Body of pancreas (tissue), 4 donors: Measurements from ENCODE around the gene OR5K4. TPM values are rescaled to one million over a fixed set of nuclear protein-coding genes. Genes with fewer than 3 reads are reported as not detected.

Experiments used
- ATAC-seq: fragments of 150-250 bp; one replicate; pipeline ENCODE4 v1.9.1; 2016
- DNase-seq, 4 donors: peaks; one replicate each; pipeline ENCODE4 v3.0.0-alpha.2; 2019
- H3K27ac ChIP-seq, 4 donors: fragments of 200-600 bp; sonication (generic); 1 replicate in 3 of 4; 2 replicates in 1 of 4; pipeline versions ENCODE4 v1.5.1 to v1.6.1; 2016 to 2019; ENCODE audit warnings: mild to moderate bottlenecking in 1 of 4, mixed read lengths in 1 of 4, moderate library complexity in 1 of 4
- H3K27me3 ChIP-seq, 2 donors: fragments of 200-600 bp; sonication (generic); one replicate each; pipeline ENCODE4 v1.6.0; 2016; ENCODE audit warnings: mild to moderate bottlenecking in 1 of 2
- H3K36me3 ChIP-seq, 2 donors: fragments of 200-600 bp; sonication (generic); replicated peaks in 1 of 2; 2 replicates each; pipeline ENCODE4 v1.5.1; 2016; ENCODE audit warnings: low read depth in 2 of 2; ENCODE audit not compliant: insufficient read depth in 1 of 2
- H3K4me1 ChIP-seq: fragments of 200-600 bp; sonication (generic); one replicate; pipeline ENCODE4 v1.6.0; 2016
- H3K4me3 ChIP-seq, 2 donors: fragments of 200-600 bp; sonication (generic); 1 replicate in 1 of 2; 2 replicates in 1 of 2; pipeline ENCODE4 v1.5.1; 2016 to 2019
- H3K9me3 ChIP-seq, 3 donors: fragments of 200-600 bp; sonication (generic); 1 replicate in 2 of 3; 2 replicates in 1 of 3; pipeline ENCODE4 v1.5.1; 2016
- POLR2A ChIP-seq, 3 donors: fragments of 450-650 bp; IDR thresholded peaks; one replicate each; pipeline ENCODE4 v1.6.1; 2016; ENCODE audit warnings: antibody characterized with exemption in 3 of 3, mild to moderate bottlenecking in 2 of 3
- WGBS, 2 donors: methylation state at CpG; one replicate each; pipeline ENCODE4 v1.1.5; 2017; 5-methylcytosine and 5-hydroxymethylcytosine counted together
- intact Hi-C: fragments of 100-400 bp; cut with DNase I; formaldehyde crosslinking; loops from one replicate; pipeline ENCODE4 v1.15.1; 2023
- total RNA-seq, 2 donors: library from RNA; depleted of rRNA; stranded (reverse); fragments of >200 nt; gene quantifications; one replicate each; pipeline ENCODE4 v1.1.0, GENCODE V29; 2016
- TF ChIP-seq, protein P1 (sequence below), 7 experiments: fragments of 450-650 bp in 4 of 7; fragments of 200-600 bp in 3 of 7; sonication (generic) in 3 of 7; IDR thresholded peaks; one replicate each; pipeline ENCODE4 v1.5.1; 2016 to 2019; ENCODE audit warnings: antibody characterized with exemption in 7 of 7

Gene OR5K4
- total RNA-seq, 2 donors from 2014 or later, result not detected

DNA sequence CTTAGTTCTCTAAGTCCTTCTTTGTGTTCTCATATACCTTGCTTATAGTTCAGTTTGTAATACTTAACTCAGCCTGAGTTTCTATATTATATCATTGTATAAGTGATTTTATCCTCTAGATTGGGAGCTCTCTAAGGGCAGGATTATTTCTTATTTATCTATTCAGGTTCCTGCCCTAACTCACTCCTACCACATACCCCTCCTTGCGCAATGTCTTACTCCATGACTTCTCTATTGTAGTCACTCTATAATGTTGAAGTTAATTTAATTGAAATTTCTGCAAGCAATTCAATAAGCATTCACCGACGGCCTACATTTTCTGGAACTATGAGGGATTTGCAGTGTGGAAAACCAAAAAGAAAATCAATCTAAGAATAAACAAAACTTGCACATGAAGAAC lies 3.6 kb upstream of the OR5K4 start:
- H3K4me3 ChIP-seq, result no peak overlapping the region
- TF ChIP-seq POLR2A (IDR thresholded peaks at IDR 0.05), result no peak
- TF ChIP-seq, protein P1, sequence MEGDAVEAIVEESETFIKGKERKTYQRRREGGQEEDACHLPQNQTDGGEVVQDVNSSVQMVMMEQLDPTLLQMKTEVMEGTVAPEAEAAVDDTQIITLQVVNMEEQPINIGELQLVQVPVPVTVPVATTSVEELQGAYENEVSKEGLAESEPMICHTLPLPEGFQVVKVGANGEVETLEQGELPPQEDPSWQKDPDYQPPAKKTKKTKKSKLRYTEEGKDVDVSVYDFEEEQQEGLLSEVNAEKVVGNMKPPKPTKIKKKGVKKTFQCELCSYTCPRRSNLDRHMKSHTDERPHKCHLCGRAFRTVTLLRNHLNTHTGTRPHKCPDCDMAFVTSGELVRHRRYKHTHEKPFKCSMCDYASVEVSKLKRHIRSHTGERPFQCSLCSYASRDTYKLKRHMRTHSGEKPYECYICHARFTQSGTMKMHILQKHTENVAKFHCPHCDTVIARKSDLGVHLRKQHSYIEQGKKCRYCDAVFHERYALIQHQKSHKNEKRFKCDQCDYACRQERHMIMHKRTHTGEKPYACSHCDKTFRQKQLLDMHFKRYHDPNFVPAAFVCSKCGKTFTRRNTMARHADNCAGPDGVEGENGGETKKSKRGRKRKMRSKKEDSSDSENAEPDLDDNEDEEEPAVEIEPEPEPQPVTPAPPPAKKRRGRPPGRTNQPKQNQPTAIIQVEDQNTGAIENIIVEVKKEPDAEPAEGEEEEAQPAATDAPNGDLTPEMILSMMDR (IDR thresholded peaks at IDR 0.05), result no peak
- H3K9me3 ChIP-seq, result no peaks in the 10 kb centered on the region
- WGBS, 2 donors, result 60 to 74% methylated on average over 3 of the region's 3 CpGs
- H3K27me3 ChIP-seq, result no peaks in the 10 kb centered on the region
- intact Hi-C loops, result no loop called here
- no peak for ATAC-seq
- no peak overlapping the region for H3K27ac ChIP-seq
- no peaks in the 10 kb centered on the region for H3K36me3 ChIP-seq
- H3K4me1 ChIP-seq, result no peaks in the 10 kb centered on the region
- no peak for DNase-seq

DNA sequence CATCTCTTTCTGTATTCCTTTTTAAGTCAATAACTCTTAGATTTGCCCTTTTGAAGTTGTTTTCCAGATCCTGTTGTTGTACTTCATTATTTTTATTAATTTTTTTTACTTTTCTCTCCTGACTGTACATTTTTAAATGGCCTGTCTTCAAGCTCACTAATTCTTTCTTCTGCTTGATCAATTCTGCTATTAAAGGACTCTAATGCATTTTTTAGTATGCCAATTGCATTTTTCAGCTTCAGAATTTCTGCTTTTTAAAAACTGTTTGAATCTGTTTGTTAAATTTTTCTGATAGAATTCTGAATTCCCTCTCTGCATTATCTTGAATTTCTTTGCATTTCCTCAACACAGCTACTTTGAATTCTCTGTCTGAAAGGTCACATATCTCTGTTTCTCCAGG lies 5.6 kb downstream of the OR5K4 start:
- H3K27ac ChIP-seq, result no peak overlapping the region
- intact Hi-C loops, result no loop called here
- no peaks in the 10 kb centered on the region for H3K4me1 ChIP-seq
- peaks cover 0 to 3% (median 0%) of the 10 kb centered on the region in 3 donors for H3K9me3 ChIP-seq
- H3K36me3 ChIP-seq, result no peaks in the 10 kb centered on the region
- DNase-seq (no peak), ATAC-seq (no peak)
- no peak for TF ChIP-seq POLR2A (IDR thresholded peaks at IDR 0.05)
- TF ChIP-seq, protein P1 (IDR thresholded peaks at IDR 0.05), result no peak
- no peaks in the 10 kb centered on the region for H3K27me3 ChIP-seq
- H3K4me3 ChIP-seq, result no peak overlapping the region

DNA sequence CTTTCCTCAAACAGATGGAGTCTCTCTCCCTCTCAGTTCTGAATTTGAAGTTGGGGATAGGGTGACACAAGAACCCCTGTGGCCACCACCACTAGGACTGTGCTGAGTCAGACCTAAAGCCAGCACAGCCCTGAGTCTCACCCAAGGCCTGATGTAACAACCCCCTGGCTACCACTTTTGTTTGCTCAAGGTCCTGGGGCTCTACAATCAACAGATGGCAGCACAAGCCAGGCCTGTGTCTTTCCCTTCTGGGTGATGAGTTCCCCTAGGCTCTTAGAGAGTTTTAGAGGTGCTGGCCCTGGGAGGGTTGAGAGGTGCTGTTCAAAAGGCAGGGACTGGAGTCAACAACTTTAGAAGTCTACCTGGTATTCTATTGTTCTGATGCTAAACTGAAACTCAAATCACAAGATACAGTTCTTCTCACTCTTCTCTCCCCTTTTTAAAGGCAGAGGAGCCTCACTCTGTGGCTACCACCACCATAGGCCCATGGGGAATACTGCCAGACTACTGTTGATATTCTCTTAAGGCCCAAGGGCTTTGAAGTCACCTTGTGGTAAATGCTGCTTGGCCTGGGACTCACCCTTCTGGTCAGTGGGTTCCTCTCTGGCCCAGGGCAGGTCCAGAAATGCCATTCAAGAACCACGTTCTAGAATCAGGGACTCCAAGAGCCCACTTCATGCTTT lies 6.5 kb downstream of the OR5K4 start:
- intact Hi-C loops, result no loop called here
- Histone ChIP-seq H3K9me3 (peaks cover 0 to 3% (median 0%) of the 10 kb centered on the region in 3 donors), H3K27ac (no peak overlapping the region), H3K4me1 (no peaks in the 10 kb centered on the region), H3K27me3 (no peaks in the 10 kb centered on the region), H3K4me3 (no peak overlapping the region), H3K36me3 (no peaks in the 10 kb centered on the region)
- TF ChIP-seq, protein P1 (IDR thresholded peaks at IDR 0.05), result no peak
- no peak for TF ChIP-seq POLR2A (IDR thresholded peaks at IDR 0.05)
- ATAC-seq (no peak), DNase-seq (no peak)
- 25 to 53% methylated on average over 1 of the region's 1 CpG for WGBS, 2 donors

DNA sequence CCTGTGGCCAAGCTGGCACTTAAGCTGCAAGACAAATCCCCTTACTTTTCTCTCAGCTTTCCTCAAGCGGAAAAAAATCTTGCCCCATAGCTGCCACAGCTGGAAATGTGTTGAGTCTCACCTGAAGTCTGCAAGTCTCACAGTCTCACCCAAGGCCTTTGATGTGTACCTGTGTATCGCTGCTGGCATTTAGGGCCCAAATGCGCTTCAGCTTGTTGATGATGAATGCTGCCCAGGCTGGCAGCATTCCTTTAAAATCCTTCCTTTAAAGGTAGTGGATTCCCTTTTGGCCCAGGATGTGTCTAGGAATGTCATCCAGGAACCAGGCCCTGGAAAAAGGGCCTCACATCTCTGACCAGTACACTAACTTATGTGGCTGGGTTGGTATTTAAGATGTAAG lies 7.0 kb downstream of the OR5K4 start:
- peaks cover 0 to 3% (median 0%) of the 10 kb centered on the region in 3 donors for H3K9me3 ChIP-seq
- intact Hi-C loops, result no loop called here
- no peaks in the 10 kb centered on the region for H3K36me3 ChIP-seq
- DNase-seq, result no peak
- ATAC-seq, result no peak
- H3K4me3 ChIP-seq, result no peak overlapping the region
- 84 to 92% methylated on average over 3 of the region's 3 CpGs for WGBS, 2 donors
- no peaks in the 10 kb centered on the region for H3K4me1 ChIP-seq
- H3K27me3 ChIP-seq, result no peaks in the 10 kb centered on the region
- no peak overlapping the region for H3K27ac ChIP-seq
- no peak for TF ChIP-seq POLR2A (IDR thresholded peaks at IDR 0.05)
- TF ChIP-seq, protein P1 (IDR thresholded peaks at IDR 0.05), result no peak

DNA sequence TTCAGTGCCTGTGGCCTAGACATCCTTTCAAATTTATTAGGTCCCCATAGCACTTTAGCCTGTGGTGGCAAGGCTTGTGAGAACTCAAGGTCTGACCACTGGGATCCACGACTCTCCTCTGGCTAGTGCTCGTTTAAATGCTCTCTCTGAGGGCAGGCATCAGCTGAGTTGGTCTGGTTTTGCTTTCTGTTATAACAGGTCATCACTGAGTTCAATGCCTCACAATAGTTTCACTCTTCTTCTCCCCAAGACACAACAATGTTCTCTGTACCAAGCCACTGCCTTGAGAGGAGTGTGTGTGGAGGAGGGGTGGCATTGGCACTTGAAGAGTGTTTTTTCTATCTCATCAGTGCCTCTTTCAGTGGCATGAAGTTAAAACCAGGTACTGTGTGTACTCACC lies 7.6 kb downstream of the OR5K4 start:
- ATAC-seq, result no peak
- H3K9me3 ChIP-seq, result peaks cover 0 to 3% (median 0%) of the 10 kb centered on the region in 3 donors
- no peak overlapping the region for H3K27ac ChIP-seq
- no peak overlapping the region for H3K4me3 ChIP-seq
- H3K36me3 ChIP-seq, result no peaks in the 10 kb centered on the region
- intact Hi-C loops, result no loop called here
- TF ChIP-seq, protein P1 (IDR thresholded peaks at IDR 0.05), result no peak
- TF ChIP-seq POLR2A (IDR thresholded peaks at IDR 0.05), result no peak
- H3K4me1 ChIP-seq, result no peaks in the 10 kb centered on the region
- 44 to 46% methylated on average over 2 of the region's 2 CpGs for WGBS, 2 donors
- no peak for DNase-seq
- no peaks in the 10 kb centered on the region for H3K27me3 ChIP-seq
